HG03558 (cell line): ENCODE data around the gene CAMKK2.
"Not testable (repeated sequence)": the region's sequence is repeated elsewhere in the genome, so short reads cannot be mapped to it uniquely, and the experiment has no call there.

Experiments
- ATAC-seq: cut with Tn5 transposase; IDR thresholded peaks from one replicate; pipeline ENCODE4 v1.9.1; 2021; ENCODE audit warnings: moderate number of reproducible peaks; ENCODE audit not compliant: unreplicated experiment; ENCODE audit errors: extremely low read depth

The CAMKK2 gene

DNA sequence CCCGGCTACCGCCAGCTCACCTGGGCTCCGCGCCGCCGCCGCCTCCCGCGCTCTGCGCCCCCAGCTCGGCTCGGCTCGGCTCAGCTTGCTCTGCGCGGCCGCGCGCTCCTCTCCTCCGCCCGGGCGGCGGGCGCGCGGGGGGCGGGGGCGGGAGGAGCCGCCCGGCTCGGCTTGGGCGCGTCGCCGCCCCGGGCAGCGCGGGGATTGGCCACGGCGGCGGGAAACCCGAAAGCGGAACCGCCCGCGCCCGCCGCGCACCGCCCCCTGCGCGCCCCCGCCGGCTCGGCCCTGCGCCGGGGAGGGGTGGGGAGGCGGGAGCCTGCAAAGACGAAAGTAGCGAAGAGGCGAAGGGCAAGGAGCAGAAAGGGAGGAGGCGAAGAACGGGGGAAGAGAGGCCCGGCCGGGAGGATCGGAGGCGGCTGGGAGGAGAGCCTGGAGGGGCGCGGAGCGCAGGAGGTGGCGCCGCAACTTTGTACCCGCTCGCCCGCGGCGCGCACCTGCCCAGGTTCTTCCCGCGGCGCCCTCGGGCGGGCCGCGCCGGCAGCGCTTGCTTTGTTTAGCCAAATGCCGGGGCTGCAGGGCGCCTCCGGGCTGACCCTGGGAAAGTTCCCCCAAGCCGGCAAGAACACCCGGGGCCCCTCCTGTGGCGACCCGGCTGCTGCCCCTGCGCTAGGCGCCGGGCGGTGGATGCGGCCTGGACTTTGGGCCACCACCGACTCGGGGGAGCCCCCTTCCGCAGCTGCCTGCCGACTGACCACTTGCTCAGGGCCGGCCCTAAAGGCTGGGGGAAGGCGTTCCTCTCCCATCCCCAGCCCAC lies at the start of gene CAMKK2:
TSS of gene CAMKK2 (minus strand) at position 92 of the 817 bp plus-strand sequence. CDS start 22,183 bp downstream, outside the sequence.
- ATAC-seq = peak; percentile 41

DNA sequence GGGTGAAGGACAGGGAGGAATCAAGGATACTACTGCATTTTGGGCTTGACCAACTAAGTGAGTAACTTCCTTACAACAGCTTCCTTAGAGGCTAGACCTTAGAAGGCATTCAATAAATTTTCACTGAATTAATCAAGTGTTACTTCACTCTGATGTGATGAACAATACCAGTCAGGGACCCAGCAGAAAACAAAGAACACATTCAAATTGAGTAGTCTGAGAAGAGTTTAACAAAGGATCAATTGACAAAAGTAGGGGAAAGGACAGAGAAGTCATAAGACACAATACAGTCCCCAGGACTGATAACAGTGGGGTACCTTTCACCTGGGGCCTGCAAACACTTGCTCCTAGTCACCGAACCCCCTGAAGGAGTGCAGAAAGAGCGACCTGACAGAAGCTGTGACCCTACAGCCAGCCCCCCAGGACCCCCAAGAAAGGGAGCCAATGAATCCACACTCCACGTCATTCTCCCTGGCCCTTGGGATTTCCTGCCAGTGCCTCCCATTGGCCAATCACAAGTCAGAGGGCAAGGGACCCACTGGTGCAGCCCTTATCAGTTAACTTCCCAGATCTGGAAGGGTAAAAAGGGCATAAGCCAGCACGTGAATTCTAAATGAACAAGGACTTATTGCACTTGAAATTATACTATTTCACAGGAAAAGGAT lies 48.8 kb upstream of the CAMKK2 start:
- ATAC-seq = no peak

DNA sequence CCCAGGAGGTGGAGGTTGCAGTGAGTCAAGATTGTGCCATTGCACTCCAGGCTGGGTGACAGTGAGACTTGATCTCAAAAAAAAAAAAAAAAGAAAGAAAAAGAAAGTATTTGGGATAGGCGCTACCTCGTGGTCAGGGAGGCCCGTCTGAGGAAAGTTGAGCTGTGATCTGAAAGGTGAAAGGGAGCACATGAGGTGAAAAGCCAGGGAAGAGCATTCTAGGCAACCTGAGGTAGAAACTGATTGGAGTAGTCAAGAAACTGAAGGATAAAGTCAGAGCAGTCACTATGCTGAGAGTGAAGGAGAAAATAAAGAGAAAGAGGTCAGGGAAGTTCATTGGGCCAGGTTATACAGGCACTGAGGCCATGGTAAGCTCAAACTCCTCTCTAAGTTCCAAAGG lies 48.0 kb upstream of the CAMKK2 start:
- ATAC-seq = no peak

DNA sequence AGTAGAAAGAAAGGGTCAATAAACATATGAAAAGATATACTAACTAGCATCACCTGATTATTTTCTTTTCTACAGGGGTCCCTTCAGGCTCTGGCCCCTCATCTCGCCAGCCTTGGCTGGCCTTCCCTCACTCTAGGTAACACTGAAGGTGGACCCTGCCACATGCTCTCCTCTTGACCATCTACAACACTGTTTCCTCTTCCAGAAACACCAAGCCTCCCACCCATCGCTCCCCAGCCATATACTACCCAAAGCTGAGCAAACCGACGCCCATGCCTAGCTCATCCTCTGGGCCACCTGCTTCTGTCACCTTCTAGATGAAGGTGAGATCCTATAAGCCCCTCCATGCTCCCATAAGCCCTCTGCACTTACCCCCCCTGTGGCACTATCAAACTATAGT lies 40.9 kb upstream of the CAMKK2 start:
- no peak for ATAC-seq

DNA sequence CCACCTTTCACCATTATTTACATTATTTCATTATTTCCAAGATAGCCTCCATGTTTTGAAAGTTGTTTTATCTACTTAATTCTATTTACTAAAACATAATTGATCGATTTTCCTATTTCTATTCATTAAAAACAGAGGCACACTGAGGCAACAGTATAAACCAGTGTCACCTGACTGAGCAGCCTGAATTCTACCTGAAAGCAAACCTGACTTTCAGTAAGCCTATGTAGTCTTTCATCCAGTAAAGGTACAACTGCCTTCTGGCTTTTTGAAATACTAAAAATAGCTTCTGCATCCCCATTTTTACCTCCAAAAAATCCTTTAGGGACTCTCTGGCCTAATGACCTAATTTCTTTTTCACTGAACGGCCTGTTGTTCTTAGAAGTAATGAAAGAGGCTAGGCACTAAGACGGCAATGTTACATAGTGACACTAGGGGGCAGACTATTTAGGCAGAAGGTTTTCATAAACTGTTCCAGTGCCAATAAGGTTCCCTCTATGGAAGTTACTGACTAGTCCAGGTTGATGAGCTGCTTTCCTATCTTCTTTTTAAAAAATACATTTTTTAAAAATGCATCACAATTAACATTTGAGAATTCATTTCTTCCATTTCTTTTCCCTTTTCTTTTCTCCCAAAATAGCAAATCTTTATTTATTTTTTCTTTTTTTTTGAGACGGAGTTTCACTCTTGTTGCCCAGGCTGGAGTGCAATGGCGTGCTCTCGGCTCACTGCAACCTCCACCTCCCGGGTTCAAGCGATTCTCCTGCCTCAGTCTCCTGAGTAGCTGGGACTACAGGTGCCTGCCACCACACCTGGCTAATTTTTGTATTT lies 38.2 kb upstream of the CAMKK2 start:
- ATAC-seq = no peak

DNA sequence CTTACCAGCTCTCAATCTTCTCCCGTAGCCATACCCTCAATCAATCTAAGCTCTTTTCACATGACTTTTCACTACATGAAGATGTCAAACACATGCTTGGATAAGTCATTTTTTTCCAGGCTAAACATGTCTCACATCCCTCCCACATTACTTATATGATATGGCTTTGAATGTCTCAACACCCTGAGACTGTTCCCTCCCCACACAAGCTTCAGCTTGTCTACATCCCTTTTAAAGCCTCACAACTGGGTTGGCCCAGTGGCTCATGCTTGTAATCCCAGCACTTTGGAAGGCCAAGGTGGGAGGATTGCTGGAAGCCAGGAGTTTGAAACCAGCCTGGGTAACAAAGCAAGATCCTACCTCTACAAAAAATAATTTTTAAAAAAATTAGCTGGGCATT lies 37.2 kb upstream of the CAMKK2 start:
- no peak for ATAC-seq

DNA sequence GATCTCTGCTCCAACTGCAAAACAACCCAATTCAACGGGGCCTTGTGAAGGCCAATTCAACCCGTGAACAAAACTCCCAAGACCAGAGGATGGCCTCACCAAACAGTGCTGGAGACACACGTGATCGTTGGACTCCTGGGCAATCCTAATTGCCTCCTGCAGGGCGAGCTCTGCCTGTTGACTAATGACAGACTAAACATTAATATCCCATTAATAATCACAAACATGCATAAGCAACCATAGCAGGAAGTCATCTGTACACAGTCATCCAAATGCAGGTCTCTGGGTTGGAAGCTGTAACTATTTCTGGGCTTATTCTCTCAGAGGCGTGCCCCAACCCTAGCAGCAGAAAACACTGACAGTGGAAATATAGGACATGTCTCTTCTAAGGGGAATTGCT lies 34.7 kb upstream of the CAMKK2 start:
- no peak for ATAC-seq

DNA sequence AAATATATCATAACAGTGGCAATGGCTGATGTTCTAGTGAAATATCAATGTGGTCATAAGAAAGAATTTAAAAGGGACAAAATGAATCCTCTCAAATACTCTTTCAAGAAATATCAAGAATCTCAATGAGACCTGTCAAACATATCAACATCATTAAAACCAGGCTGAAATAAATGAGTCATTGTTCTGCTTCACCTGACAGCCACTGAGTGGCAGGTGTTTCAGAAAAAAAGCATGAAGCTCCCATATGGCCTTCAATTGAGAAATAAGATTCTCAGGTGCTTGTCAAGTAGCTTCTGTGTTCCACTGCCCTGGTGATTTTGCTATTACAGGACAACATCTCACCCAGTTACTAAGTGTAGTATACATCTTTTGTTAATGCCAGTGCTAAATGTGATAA lies 34.2 kb upstream of the CAMKK2 start:
- no peak for ATAC-seq

DNA sequence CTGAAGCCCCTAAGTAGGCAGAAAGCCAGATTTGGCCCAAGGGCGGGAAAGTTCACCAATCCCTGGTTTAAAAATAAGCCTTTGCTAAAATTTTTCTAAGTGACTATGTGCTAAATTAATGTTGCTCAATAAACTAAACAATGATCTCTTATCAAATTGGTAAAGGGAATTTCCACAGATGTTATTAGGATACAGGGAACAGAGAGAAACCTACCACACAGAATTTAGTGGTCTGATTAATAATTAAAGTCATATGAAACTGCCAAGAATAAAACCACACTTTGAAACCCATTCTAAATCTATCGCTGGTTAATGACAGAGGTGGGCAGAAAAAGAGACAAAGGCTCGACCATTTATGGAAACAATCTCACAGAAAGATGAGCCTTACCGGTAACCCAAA lies 33.7 kb upstream of the CAMKK2 start:
- ATAC-seq = no peak

DNA sequence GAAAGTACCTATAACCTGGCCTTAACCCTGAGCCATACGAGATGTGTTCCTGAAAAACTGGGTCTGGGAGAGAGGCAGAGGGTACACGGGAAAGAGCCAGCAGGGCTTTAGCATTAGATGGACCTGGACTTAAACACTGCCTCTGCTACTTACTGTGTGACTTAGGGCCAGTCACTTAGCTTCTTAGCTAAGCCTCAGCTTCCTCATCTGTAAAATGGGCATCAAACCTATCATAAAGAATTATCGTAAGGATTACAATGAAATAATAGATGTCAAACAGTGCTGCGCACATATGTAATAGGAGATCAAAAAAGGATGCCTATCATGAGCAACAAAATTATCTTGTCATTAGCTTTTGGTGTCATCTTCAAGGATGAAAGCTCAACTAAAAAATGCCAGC lies 32.1 kb upstream of the CAMKK2 start:
- no peak for ATAC-seq

DNA sequence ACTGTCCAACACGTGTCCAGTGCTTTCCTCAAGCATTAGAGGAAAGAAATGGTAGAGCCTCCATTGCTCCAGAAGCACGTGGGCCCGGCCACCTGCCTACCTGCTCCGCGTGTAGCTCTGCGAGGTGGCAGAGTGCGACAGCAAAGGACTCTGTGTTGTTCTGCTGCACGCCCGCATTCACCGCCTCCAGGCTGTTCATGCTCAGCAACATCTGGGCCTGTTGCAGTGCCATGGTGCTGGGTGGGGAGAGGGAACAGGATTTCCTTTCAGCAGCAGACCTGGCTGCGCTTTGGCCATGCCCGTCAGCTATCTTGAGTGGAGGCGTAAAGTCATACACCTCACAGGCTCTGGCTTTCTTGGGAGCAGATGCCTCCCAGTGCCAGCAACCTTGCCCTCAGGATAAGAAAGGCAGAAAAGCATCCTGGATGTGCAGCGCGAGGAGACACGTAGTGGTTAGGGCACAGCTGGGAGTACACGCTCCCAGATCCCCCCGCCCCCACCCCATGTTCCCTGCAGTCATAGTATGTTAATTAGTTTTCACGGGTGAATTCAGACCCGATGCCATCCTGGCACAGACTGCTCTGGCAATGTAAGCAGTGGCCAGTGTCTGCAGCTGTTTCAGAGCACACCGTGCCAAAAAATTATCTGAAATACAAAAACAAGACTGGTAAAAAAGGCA lies 30.6 kb upstream of the CAMKK2 start:
- no peak for ATAC-seq

DNA sequence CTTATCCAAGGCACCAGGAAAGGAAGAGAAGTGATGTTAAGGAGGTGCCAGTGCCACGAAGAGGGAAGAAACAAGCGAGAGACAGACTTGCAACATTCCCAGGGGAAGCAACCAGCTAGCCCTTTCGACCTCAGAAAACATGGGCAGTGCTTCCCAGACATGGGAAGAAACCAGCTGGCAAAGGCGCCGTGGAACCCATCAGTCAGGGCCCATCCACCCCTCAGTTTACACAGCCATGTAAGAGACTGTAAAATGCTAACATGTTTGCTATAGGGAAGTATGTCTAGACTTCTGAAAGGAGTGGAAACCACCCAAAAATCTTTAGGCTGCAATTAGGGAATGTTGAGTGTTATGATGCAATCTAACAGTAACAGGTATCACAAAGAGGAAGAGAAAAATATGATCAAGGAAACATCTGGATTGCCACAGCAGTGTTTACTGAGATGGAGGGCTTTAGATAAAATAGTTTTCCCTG lies 29.4 kb upstream of the CAMKK2 start:
- no peak for ATAC-seq

DNA sequence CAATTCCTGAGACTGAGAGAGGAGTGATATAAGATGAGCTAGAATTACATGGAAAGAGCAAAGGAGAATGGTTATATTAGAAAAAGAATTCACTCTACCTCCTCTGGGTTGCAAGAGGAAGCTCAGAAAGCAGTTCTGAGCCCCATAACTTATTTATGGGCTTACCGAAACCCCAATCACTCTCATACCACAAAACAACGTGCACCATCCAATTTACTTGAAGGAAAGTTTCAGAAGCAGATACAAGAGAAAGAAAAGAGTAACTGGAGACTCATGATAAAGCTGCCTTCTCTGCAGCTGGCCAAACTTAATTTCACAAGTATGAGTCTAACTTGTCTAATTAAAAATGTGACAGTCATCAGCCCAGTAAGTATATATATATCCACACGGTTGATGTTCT lies 27.4 kb upstream of the CAMKK2 start:
- ATAC-seq = no peak

DNA sequence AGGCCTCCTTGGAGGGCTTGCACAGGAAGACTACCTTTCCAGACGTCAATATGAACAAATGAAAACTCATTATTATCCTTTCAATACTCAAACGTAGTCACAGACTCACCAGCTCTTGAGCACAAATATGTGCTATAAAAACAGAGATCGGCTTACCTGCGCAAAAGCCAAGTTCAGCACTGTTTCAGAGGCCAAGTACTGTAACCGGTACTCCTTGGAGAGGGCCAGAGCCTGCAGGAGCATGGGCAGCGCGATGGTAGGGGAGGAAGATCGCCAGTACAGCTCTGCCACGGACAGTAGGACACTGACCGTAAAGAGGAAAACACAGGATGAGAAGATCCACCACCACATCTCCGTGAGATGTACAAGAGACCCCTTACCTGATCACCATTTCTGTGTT lies 21.6 kb upstream of the CAMKK2 start:
- no peak for ATAC-seq

DNA sequence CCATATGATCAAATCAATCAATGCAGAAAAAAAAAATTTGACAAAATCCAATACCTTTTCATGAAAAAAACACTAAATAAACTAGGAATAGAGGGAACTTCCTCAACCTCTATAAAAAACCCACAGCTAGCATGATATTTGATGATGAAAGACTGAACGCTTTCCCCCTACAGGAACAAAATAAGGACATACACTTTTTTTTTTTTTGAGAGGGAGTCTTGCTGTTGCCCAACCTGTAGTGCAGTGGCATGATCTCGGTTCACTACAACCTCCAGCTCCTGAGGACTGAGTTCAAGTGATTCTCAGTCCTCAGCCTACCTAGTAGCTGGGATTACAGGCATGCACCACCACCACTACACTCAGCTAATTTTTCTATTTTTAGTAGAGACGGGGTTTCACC lies 17.9 kb upstream of the CAMKK2 start:
- ATAC-seq = no peak

DNA sequence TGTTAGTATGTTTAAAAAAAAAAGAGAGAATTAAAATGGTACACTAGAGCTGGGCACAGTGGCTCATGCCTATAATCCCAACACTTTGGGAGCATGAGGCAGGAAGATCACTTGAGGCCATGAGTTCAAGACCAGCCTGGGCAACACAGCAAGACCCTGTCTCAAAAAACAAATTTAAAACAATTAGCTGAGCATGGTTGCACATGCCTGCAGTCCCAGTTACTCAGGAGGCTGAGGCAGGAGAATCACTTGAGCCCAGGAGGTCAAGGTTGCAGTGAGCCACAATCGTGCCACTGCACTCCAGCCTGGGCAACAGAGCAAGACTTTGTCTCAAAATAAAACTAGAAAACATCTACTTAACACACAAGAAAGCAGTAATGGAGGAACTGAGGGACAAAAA lies 13.7 kb upstream of the CAMKK2 start:
- ATAC-seq = not testable (repeated sequence)

DNA sequence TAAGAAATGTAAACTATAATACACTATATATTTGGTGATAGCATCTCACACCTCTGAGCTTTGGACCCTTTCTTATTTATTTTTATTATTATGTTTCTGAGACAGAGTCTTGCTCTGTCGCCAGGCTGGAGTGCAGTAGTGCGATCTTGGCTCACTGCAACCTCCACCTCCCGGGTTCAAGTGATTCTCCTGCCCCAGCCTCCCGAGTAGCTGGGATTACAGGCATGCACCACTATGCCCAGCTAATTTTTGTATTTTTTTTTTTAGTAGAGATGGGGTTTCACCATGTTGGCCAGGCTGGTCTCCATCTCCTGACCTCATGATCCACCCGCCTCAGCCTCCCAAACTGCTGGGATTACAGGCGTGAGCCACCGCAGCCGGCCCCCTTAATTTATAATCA lies 10.9 kb upstream of the CAMKK2 start:
- ATAC-seq = not testable (repeated sequence)

DNA sequence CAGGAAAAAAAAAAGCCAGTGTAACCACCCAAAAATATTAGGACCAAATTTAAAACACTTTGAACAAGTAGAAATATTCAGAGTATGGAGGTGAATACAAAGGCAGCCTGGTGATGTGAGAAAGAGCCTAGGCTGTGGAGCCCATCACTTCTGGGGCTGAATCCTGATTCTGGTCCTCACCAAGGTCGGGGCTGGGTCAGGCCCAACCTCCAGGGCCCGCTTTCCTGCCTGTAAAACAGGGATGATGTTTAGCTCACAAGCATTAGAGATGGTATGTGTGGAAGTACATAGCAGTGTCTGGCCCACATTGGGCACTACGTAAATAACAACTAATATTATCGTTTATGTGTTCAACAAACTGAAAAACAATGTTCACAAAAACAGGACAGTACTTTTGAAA lies 7.8 kb upstream of the CAMKK2 start:
- no peak for ATAC-seq

DNA sequence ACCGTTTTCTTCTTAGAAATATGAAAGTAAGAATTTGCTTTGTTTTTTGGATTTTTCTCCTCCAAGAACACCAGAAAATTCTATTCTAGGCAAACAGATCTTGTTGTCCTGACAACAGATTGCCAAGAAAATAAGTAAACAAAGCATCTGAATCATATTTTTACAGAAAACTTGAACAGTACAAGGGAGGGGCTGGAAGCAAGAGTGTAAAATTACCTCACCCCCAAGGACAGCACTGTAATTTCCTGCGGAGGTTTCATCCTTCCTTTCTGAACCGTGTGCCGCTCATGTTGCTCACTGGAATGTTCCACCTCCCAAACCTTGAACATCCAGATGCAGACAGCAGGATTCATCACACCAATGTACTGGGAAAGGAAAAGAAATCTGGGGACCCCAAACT lies 5.4 kb upstream of the CAMKK2 start:
- no peak for ATAC-seq

DNA sequence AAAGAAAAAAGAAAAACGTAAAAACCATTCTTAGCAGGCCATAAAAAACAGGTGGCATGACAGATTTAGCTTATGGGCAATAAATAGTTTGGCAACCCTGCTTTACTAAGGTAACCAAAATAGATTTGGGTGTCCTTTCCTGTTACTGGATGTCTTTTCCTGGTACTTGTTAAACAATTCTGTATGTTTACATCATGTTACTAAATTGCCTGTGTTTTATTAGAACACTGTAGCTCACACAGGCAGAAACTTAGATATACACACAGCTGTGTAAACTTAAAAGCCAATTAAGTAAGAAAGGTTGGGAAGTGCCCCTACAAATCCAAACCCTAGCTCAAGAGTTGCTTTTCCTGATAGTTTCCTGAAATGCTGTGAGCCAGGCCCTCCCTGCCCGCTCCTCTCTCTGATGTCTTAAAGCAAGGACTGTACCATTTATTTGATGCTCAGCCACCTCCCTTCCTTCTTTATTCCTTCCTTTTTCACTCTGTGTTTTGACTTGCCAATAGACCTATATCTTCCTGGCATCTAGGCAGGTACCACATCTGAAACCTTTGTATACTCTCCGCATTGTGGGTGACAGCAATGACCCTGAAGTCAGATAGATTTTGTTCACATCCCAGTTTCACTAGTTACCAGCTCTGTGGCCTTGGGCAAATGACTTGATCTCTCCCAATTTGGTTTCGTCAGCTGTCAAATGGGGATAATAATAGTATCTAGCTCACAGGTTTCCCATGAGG lies 3.7 kb upstream of the CAMKK2 start:
- ATAC-seq = no peak
